Large intestine (tissue), 3 donors: ENCODE measurements around the gene C6orf89. TPM values are rescaled to one million over a fixed set of nuclear protein-coding genes. Genes with fewer than 3 reads are reported as not detected.

Experiments
- DNase-seq, 2 donors: peaks; one replicate each; pipeline versions ENCODE4 v3.0.0 to v3.0.0-alpha.2; 2013
- H3K27ac ChIP-seq: one replicate; pipeline ENCODE4 v1.5.1; 2013; ENCODE audit warnings: low read length
- H3K27me3 ChIP-seq: 2 replicates; pipeline ENCODE4 v1.6.1; 2013; ENCODE audit warnings: low read length; ENCODE audit not compliant: control insufficient read depth, insufficient read depth
- H3K36me3 ChIP-seq: 2 replicates; pipeline ENCODE4 v1.6.1; 2013; ENCODE audit warnings: low read length; ENCODE audit not compliant: control insufficient read depth, insufficient read depth
- H3K4me1 ChIP-seq: one replicate; pipeline ENCODE4 v1.6.1; 2013; ENCODE audit warnings: low read length; ENCODE audit not compliant: control insufficient read depth, insufficient read depth
- H3K4me3 ChIP-seq: one replicate; pipeline ENCODE4 v1.5.1; 2013; ENCODE audit warnings: low read length
- H3K9me3 ChIP-seq: one replicate; pipeline ENCODE4 v1.6.1; 2013; ENCODE audit warnings: mild to moderate bottlenecking, low read depth, low read length, moderate library complexity; ENCODE audit not compliant: control insufficient read depth
- WGBS: methylation state at CpG from one replicate; pipeline ENCODE4 v1.1.5; 2013; ENCODE audit warnings: low lambda C conversion rate; ENCODE audit not compliant: insufficient coverage; 5-methylcytosine and 5-hydroxymethylcytosine counted together
- polyA plus RNA-seq: library from polyadenylated mRNA; unstranded; fragments of 120-200 nt; gene quantifications from one replicate; pipeline ENCODE4 v1.2.1, GENCODE V29; 2013

C6orf89 gene
- polyA plus RNA-seq, 1 donor: 35.5 TPM

GRCh38 chr6:36955671-36956445 is 70.1 kb downstream of the C6orf89 start:
- H3K27me3 ChIP-seq: no peaks in the 10 kb centered on the region
- H3K36me3 ChIP-seq: no peaks in the 10 kb centered on the region
- WGBS: 60% methylated on average over 1 of the region's 9 CpGs
- H3K4me1 ChIP-seq: no peaks in the 10 kb centered on the region
- H3K4me3 ChIP-seq: no peak overlapping the region
- no peak for DNase-seq
- H3K27ac ChIP-seq: no peak overlapping the region
- H3K9me3 ChIP-seq: no peaks in the 10 kb centered on the region

- no peak for DNase-seq
- Histone ChIP-seq H3K4me1 (no peaks in the 10 kb centered on the region), H3K27me3 (peaks cover under 1% of the 10 kb centered on the region), H3K27ac (no peak overlapping the region), H3K4me3 (no peak overlapping the region), H3K36me3 (no peaks in the 10 kb centered on the region), H3K9me3 (no peaks in the 10 kb centered on the region)
These were observed 70.7 kb downstream of the C6orf89 start for GRCh38 chr6:36956446-36956820.

GRCh38 chr6:36957773-36958271 is 72.1 kb downstream of the C6orf89 start:
- Histone ChIP-seq H3K4me3 (no peak overlapping the region), H3K36me3 (no peaks in the 10 kb centered on the region), H3K27me3 (peaks cover 2% of the 10 kb centered on the region), H3K27ac (no peak overlapping the region), H3K4me1 (no peaks in the 10 kb centered on the region), H3K9me3 (no peaks in the 10 kb centered on the region)
- WGBS: 80% methylated on average over 1 of the region's 9 CpGs
- DNase-seq: no peak

GRCh38 chr6:36958775-36959554 is 73.2 kb downstream of the C6orf89 start:
- Histone ChIP-seq H3K27me3 (peaks cover 2% of the 10 kb centered on the region), H3K4me1 (peaks cover 3% of the 10 kb centered on the region), H3K9me3 (no peaks in the 10 kb centered on the region), H3K27ac (no peak overlapping the region), H3K4me3 (no peak overlapping the region), H3K36me3 (no peaks in the 10 kb centered on the region)
- DNase-seq: no peak
- no CpG with 5 or more reads among the region's 44 CpGs for WGBS

GRCh38 chr6:36959555-36960250 is 74.0 kb downstream of the C6orf89 start:
- H3K36me3 ChIP-seq: no peaks in the 10 kb centered on the region
- DNase-seq: no peak
- H3K27me3 ChIP-seq: peaks cover 2% of the 10 kb centered on the region
- H3K4me3 ChIP-seq: no peak overlapping the region
- peaks cover 3% of the 10 kb centered on the region for H3K4me1 ChIP-seq
- WGBS: 43% methylated on average over 1 of the region's 17 CpGs
- no peaks in the 10 kb centered on the region for H3K9me3 ChIP-seq
- no peak overlapping the region for H3K27ac ChIP-seq

GRCh38 chr6:36961441-36962435 is 76.0 kb downstream of the C6orf89 start:
- H3K27me3 ChIP-seq: peaks cover 2% of the 10 kb centered on the region
- no peak overlapping the region for H3K27ac ChIP-seq
- DNase-seq: no peak
- no peaks in the 10 kb centered on the region for H3K36me3 ChIP-seq
- H3K4me3 ChIP-seq: no peak overlapping the region
- peaks cover 7% of the 10 kb centered on the region for H3K4me1 ChIP-seq
- H3K9me3 ChIP-seq: no peaks in the 10 kb centered on the region
- WGBS: no CpG with 5 or more reads among the region's 40 CpGs

- peaks cover 2% of the 10 kb centered on the region for H3K27me3 ChIP-seq
- H3K4me3 ChIP-seq: no peak overlapping the region
- peaks cover 9% of the 10 kb centered on the region for H3K36me3 ChIP-seq
- DNase-seq: peak; percentile 43 to 50
- no peaks in the 10 kb centered on the region for H3K9me3 ChIP-seq
- no CpG with 5 or more reads among the region's 12 CpGs for WGBS
- H3K27ac ChIP-seq: no peak overlapping the region
- H3K4me1 ChIP-seq: peaks cover 11% of the 10 kb centered on the region
These were observed 77.1 kb downstream of the C6orf89 start for GRCh38 chr6:36962874-36963273.

- no CpG with 5 or more reads among the region's 11 CpGs for WGBS
- Histone ChIP-seq H3K4me1 (peaks cover 11% of the 10 kb centered on the region), H3K27ac (no peak overlapping the region), H3K4me3 (no peak overlapping the region), H3K9me3 (no peaks in the 10 kb centered on the region), H3K36me3 (peaks cover 17% of the 10 kb centered on the region), H3K27me3 (peaks cover 2% of the 10 kb centered on the region)
- DNase-seq: no peak
These were observed 77.9 kb downstream of the C6orf89 start for GRCh38 chr6:36963451-36964290.

GRCh38 chr6:36964349-36964748 is 78.6 kb downstream of the C6orf89 start:
- WGBS: no CpG with 5 or more reads among the region's 6 CpGs
- peaks cover 23% of the 10 kb centered on the region for H3K36me3 ChIP-seq
- H3K27ac ChIP-seq: no peak overlapping the region
- no peak for DNase-seq
- H3K4me1 ChIP-seq: peaks cover 11% of the 10 kb centered on the region
- no peaks in the 10 kb centered on the region for H3K9me3 ChIP-seq
- H3K27me3 ChIP-seq: peaks cover 2% of the 10 kb centered on the region
- no peak overlapping the region for H3K4me3 ChIP-seq
